Parathyroid adenoma (tissue), 2 donors: ENCODE results near the gene CILP.
"Not testable (repeated sequence)": the region's sequence is repeated elsewhere in the genome, so short reads cannot be mapped to it uniquely, and the experiment has no call there.

Experiments used
- H2AFZ ChIP-seq: fragments of 300-600 bp; sonication (generic); one replicate; pipeline ENCODE4 v1.7.0; 2017; ENCODE audit warnings: antibody characterized with exemption, mild to moderate bottlenecking
- H3K27ac ChIP-seq: fragments of 300-600 bp; sonication (generic); one replicate; pipeline ENCODE4 v1.7.0; 2017
- H3K27me3 ChIP-seq: fragments of 300-600 bp; sonication (generic); one replicate; pipeline ENCODE4 v1.7.0; 2017; ENCODE audit warnings: low read length; ENCODE audit not compliant: control insufficient read depth, insufficient read depth
- H3K36me3 ChIP-seq: fragments of 300-600 bp; sonication (generic); one replicate; pipeline ENCODE4 v1.7.0; 2017; ENCODE audit warnings: low read length; ENCODE audit not compliant: control insufficient read depth, insufficient read depth
- H3K4me1 ChIP-seq: fragments of 300-600 bp; sonication (generic); one replicate; pipeline ENCODE4 v1.7.0; 2017; ENCODE audit warnings: control low read depth
- H3K4me2 ChIP-seq: fragments of 300-600 bp; sonication (generic); one replicate; pipeline ENCODE4 v1.7.0; 2017; ENCODE audit warnings: low read length
- H3K4me3 ChIP-seq: fragments of 300-600 bp; sonication (generic); one replicate; pipeline ENCODE4 v1.7.0; 2017; ENCODE audit warnings: low read depth, low read length
- H3K79me2 ChIP-seq: fragments of 300-600 bp; sonication (generic); one replicate; pipeline ENCODE4 v1.7.0; 2017; ENCODE audit warnings: control low read depth
- H3K9ac ChIP-seq: fragments of 300-600 bp; sonication (generic); one replicate; pipeline ENCODE4 v1.7.0; 2017; ENCODE audit warnings: mild to moderate bottlenecking
- H3K9me3 ChIP-seq: fragments of 300-600 bp; sonication (generic); one replicate; pipeline ENCODE4 v1.7.0; 2017; ENCODE audit warnings: low read length; ENCODE audit not compliant: control insufficient read depth
- CTCF ChIP-seq: fragments of 300-600 bp; sonication (generic); IDR thresholded peaks from one replicate; pipeline ENCODE4 v1.7.0; 2017; ENCODE audit warnings: antibody characterized with exemption, mild to moderate bottlenecking
- donor health status: primary hyperparathyroidism.

CILP gene

DNA sequence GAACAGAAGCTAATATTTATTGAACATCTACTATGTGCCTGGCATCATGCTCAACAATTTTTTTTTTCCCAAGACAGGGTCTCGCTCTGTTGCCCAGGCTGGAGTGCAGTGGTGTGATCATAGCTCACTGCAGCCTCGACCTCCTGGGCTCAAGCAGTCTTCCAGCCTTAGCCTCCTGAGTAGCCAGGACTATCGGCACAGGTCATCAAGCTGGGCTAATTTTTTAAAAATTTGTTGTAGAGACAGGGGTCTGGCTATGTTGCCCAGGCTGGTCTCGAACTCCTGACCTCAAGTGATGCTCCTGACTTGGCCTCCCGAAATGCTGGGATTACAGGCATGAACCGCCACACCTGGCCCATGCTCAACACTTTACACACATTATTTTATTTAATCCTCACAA lies 35.7 kb upstream of the CILP start:
- no peak overlapping the region for H3K4me2 ChIP-seq
- no peaks in the 10 kb centered on the region for H3K4me1 ChIP-seq
- no peak for TF ChIP-seq CTCF
- H2AFZ ChIP-seq, result no peak overlapping the region
- H3K4me3 ChIP-seq, result no peak overlapping the region
- H3K9me3 ChIP-seq, result no peaks in the 10 kb centered on the region
- no peaks in the 10 kb centered on the region for H3K79me2 ChIP-seq
- H3K36me3 ChIP-seq, result no peaks in the 10 kb centered on the region
- no peak overlapping the region for H3K9ac ChIP-seq
- H3K27ac ChIP-seq, result no peak overlapping the region
- H3K27me3 ChIP-seq, result no peaks in the 10 kb centered on the region

DNA sequence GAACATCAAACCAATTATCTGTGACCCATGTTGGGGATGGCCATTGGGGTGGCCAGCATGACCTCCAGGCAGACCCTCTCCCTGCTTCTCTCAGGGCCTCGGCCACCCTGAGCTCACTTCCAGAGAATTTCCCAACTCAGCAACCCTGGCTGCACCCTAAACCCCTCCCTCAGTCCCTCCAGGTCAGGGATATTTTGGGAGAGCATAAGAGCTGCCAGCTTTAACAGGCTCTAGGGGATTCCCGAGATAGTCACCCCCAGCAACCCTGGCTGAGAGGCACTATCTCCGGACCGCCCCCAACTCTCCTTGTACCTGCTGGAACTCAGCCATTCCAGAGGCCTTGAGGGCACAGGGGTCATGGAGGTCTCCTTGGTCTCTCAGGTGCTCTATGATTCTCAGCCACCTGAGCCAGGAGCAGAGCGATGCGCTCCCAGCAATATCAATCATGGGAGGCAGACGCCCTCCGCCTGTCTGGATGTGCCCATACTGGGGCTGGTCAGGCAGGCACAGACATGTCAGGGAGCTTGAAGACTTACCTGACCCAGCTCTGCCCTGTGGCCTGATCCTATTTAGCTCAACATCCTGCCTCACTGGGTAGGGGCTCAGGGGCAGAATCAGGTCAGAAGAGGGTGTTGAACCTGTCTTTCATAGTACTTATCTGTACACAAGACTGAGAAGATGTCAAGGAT lies 34.9 kb upstream of the CILP start:
- no peaks in the 10 kb centered on the region for H3K36me3 ChIP-seq
- H3K27me3 ChIP-seq, result no peaks in the 10 kb centered on the region
- no peak overlapping the region for H3K9ac ChIP-seq
- H3K4me2 ChIP-seq, result no peak overlapping the region
- no peak overlapping the region for H2AFZ ChIP-seq
- no peaks in the 10 kb centered on the region for H3K4me1 ChIP-seq
- TF ChIP-seq CTCF, result no peak
- no peak overlapping the region for H3K4me3 ChIP-seq
- no peaks in the 10 kb centered on the region for H3K79me2 ChIP-seq
- no peak overlapping the region for H3K27ac ChIP-seq
- no peaks in the 10 kb centered on the region for H3K9me3 ChIP-seq

DNA sequence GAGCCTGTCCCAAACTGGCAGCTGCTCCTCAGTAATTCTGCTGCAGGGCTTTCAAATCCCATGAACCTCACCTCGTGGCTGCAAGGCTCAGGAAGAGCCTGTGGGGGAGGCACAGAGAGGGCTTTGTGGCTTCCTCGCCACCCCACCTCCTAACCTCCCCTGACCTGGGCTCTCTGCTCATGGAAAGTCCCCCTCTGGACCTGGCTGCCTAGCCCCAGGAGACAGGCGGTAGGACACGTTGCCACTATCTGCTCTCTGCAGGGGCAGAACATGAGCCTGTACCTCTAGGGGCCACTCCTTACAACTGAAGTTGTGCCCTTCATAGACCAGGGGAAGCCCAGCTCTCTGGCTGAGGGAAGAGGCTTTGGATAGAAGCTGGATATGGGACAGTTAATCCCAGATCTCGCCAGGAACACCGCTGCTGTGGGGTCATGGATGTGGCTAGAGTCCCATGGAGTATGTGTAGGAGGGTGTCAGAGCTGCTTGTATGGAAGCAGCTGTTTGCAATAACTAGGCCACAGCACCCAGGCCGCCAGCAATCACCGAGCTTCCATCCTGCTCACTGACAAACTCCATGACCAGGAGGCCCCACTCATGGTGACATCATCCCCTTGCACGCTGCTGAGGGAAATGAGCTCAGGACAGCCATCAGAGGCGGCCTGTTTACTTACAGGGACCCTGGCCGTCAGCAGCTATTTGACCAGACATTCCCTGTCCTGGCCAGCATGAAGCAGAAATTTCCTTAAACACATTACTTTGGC lies 34.0 kb upstream of the CILP start:
- Histone ChIP-seq H3K9ac (no peak overlapping the region), H3K36me3 (no peaks in the 10 kb centered on the region), H3K9me3 (no peaks in the 10 kb centered on the region), H3K27ac (no peak overlapping the region), H3K79me2 (no peaks in the 10 kb centered on the region), H3K4me1 (no peaks in the 10 kb centered on the region), H3K4me3 (no peak overlapping the region), H2AFZ (no peak overlapping the region), H3K4me2 (no peak overlapping the region), H3K27me3 (no peaks in the 10 kb centered on the region)
- TF ChIP-seq CTCF, result no peak

DNA sequence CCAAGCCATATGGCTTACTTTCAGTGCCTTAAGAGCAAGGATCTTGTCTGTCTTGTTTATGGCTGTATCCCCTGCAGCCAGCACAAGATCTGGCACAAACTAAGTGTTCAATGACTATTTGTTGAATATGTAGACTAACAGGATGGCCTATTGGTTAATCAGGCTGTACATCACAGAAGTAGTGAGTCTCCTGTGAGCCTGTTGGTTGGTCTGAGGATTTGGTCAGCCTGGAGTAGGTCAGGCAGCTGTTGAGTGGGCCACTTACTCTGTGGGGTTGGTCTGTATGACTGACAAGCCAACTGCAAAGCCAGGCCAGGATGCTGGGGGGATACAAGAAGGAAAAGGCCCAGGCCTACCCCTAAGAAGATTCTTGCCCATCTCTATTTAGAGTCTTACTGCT lies 33.4 kb upstream of the CILP start:
- Histone ChIP-seq H3K4me1 (no peaks in the 10 kb centered on the region), H3K36me3 (no peaks in the 10 kb centered on the region), H3K79me2 (no peaks in the 10 kb centered on the region), H3K9me3 (no peaks in the 10 kb centered on the region), H3K9ac (no peak overlapping the region), H3K4me2 (no peak overlapping the region), H2AFZ (no peak overlapping the region), H3K27ac (no peak overlapping the region), H3K4me3 (no peak overlapping the region), H3K27me3 (no peaks in the 10 kb centered on the region)
- TF ChIP-seq CTCF, result no peak

DNA sequence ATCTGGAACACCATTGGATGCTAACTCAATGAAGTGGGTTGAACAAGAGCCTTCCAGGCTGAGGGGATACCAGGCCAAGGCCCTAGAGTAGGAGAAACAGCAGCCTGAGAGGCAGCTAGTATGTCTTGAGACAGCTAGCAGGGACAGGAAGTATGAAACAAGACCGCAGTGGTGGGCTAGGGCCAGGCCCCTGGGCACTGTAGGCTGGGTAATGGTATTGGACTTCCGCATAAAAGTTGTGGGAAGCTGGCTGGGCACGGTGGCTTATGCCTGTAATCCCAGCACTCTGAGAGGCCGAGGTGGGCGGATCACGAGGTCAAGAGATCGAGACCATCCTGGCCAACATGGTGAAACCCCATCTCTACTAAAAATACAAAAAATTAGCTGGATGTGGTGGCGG lies 25.2 kb upstream of the CILP start:
- H3K27ac ChIP-seq, H3K4me2 ChIP-seq: not testable (repeated sequence)

More for the DNA sequence above, 25.2 kb upstream of the CILP start:
- H3K4me1 ChIP-seq, H3K9me3 ChIP-seq, H3K27me3 ChIP-seq, H3K36me3 ChIP-seq, H2AFZ ChIP-seq, H3K9ac ChIP-seq, H3K79me2 ChIP-seq, H3K4me3 ChIP-seq: not testable (repeated sequence)
